ENCODE data around the gene ZSCAN31.

ZSCAN31 gene

GRCh38 chr6:28335564-28336283, at the start of gene ZSCAN31:
TSS of gene ZSCAN31 (minus strand) at chr6:28336148. CDS start at chr6:28329683, 6,465 bp downstream.
- H3K4me3 ChIP-seq (ENCODE audit: control insufficient read depth, low read depth, low read length), result peak within 1 kb of the TSS; percentile 84
- DNase-seq (ENCODE audit: low read depth), result peak; percentile 91
- TF ChIP-seq CTCF (IDR thresholded peaks at IDR 0.05; ENCODE audit: control insufficient read depth, insufficient read depth, low read depth, low read length, missing control alignments), result no peak

DNA sequence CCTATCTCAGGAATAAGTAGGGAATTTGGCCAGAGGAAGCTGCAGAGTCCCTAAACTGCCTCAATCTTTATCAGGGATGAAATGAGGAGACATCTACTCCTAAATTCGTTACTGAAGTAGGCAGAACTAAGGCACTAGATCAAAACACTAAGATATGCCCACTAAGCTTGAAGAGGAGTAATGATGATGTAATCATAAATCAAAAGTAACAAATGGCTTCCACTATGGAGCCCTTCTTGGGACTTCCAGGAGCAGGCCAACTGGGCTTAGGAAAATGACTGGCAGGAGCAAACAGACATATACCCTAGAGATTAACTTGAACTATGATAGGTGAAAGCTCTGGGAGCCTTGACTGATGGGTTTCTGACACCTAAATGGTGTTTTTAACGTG, 48.2 kb upstream of the ZSCAN31 start:
- no peak for TF ChIP-seq CTCF (IDR thresholded peaks at IDR 0.05; ENCODE audit: control insufficient read depth, insufficient read depth, low read depth, low read length, missing control alignments)
- DNase-seq (ENCODE audit: low read depth), result no peak
- H3K4me3 ChIP-seq (ENCODE audit: control insufficient read depth, low read depth, low read length), result no peak overlapping the region

DNA sequence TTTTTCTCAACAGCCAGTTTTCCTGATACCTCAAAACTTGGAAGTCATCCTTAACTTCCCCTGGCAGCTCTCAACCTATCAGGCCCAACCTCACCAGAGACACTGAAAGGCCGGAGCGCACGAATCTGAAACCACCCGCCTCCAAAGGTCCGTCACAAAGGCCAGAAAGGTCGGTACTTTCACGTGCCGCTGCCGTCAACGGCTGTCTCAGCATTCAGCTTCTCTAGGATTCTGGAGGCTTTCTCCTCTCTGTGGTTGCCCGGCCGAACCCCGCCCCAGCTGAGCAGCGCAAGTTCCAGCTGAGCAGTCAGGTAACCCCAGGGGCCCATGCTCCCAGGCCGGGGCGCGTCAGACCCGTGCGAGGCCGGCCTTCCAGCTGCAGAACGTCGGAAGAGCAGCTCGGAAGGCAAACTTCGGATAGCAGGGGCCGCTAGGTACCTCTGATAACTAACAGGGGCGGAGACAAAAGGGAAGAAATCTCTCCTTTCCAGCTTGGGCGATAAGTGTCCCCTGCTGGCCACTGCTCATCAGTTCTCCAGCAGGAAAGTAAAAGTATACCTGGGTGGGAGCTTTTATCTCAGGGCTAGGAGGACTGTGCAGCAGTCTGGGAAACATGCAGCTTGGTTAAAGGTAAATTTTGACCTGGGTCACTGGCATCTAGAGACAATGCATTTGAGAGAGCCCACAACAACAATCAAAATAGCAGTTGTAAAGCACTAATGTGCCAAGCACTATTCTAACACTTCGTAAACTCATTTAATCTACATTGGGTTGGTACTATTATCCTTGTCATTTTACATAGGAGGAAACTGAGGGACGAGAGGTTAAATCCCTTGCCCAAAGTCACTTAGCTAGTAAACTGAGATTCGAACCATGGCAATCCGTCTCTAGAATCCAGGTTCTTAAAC, 47.5 kb upstream of the ZSCAN31 start:
- peak overlapping the region; percentile 24 for H3K4me3 ChIP-seq (ENCODE audit: control insufficient read depth, low read depth, low read length)
- peak; percentile 9 for TF ChIP-seq CTCF (IDR thresholded peaks at IDR 0.05; ENCODE audit: control insufficient read depth, insufficient read depth, low read depth, low read length, missing control alignments)
- no peak for DNase-seq (ENCODE audit: low read depth)

GRCh38 chr6:28380381-28380780, 44.4 kb upstream of the ZSCAN31 start:
- no peak overlapping the region for H3K4me3 ChIP-seq (ENCODE audit: control insufficient read depth, low read depth, low read length)
- no peak for TF ChIP-seq CTCF (IDR thresholded peaks at IDR 0.05; ENCODE audit: control insufficient read depth, insufficient read depth, low read depth, low read length, missing control alignments)
- no peak for DNase-seq (ENCODE audit: low read depth)

DNA sequence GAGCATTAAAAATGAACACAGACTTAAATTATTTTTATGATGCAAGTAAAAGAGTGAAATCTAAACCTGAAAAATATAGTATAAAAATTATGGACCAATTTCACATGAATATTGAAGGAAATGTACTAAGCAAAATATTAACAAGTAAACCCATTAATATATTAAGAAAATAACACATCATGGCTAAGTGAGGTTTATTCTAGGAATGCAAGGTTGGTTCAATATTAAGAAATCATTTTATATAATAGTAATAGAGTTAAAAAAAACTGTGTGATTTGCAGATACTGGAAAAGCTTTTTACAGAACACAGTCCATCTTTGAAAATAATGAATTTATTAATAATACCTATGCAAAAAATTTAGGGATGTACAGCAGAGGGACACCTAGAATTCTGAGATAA, 42.7 kb upstream of the ZSCAN31 start:
- H3K4me3 ChIP-seq (ENCODE audit: control insufficient read depth, low read depth, low read length), result no peak overlapping the region
- no peak for TF ChIP-seq CTCF (IDR thresholded peaks at IDR 0.05; ENCODE audit: control insufficient read depth, insufficient read depth, low read depth, low read length, missing control alignments)
- DNase-seq (ENCODE audit: low read depth), result no peak

DNA sequence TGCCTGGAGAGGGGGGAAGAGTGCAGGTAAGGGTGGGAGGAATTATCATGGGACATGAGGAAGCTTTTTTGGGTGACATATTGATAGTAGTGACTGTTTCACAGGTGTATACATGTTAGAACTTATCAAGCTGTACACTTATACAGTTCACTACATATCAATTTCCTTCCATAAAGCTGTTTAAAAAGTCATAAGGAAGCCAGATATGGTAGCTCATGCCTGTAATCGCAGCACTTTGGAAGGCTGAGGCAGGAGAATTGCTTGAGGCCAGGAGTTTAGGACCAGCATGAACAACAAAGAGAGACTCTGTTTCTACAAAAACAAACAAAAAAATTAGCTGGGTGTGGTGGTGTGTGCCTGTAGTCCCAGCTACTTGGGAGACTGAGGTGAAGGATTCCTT, 41.9 kb upstream of the ZSCAN31 start:
- DNase-seq (ENCODE audit: low read depth), result no peak
- H3K4me3 ChIP-seq (ENCODE audit: control insufficient read depth, low read depth, low read length), result no peak overlapping the region
- TF ChIP-seq CTCF (IDR thresholded peaks at IDR 0.05; ENCODE audit: control insufficient read depth, insufficient read depth, low read depth, low read length, missing control alignments), result no peak

Data from AG09309 (cell line).